A549 (cell line): ENCODE results near the gene SLC26A1. TPM values are rescaled to one million over a fixed set of nuclear protein-coding genes. Genes with fewer than 3 reads are reported as not detected.
"Not testable (repeated sequence)": the region's sequence is repeated elsewhere in the genome, so short reads cannot be mapped to it uniquely, and the experiment has no call there.

ENCODE experiments used
- ATAC-seq, 2 experiments: fragments of 200-7000 bp in 1 of 2; fragments of >200 bp in 1 of 2; cut with Nextera tagmentation in 1 of 2; cut with Tn5 transposase in 1 of 2; 3 replicates each; pipeline versions ENCODE4 v1.8.0 to v1.9.1; 2018 to 2020; ENCODE audit warnings: mild to moderate bottlenecking in 1 of 2, moderate library complexity in 1 of 2
- CTCF ChIA-PET: fragments of 300-600 bp; sonication (Branson Sonifier 250); formaldehyde crosslinking; extraction: SDS; loops from one replicate; lab custom pipeline; 2021; ENCODE audit warnings: antibody characterized with exemption, inconsistent platforms; lab: Yijun Ruan, JAX
- POLR2A ChIA-PET: fragments of 350-600 bp; formaldehyde crosslinking; extraction: SDS; loops from one replicate; lab custom pipeline; 2021; ENCODE audit warnings: antibody characterized with exemption, inconsistent platforms; lab: Yijun Ruan, JAX
- DNase-seq, 2 experiments: peaks; one replicate each; pipeline versions ENCODE4 v3.0.0 to v3.0.0-alpha.2; 2011 to 2016; ENCODE audit warnings: low read depth in 1 of 2, low spot score in 1 of 2
- FAIRE-seq: peaks from 2 replicates; lab custom pipeline; 2011; peaks lifted over from hg19 to GRCh38; lab: Jason Lieb, UNC
- H3K27ac ChIP-seq, 2 experiments: fragments of >200 bp; sonication (Bioruptor Twin); formaldehyde crosslinking; 3 replicates each; pipeline ENCODE4 v1.5.1; 2016 to 2017
- H3K4me1 ChIP-seq: fragments of >200 bp; sonication (Bioruptor Twin); formaldehyde crosslinking; 3 replicates; pipeline ENCODE4 v1.6.1; 2016
- H3K4me2 ChIP-seq: fragments of >200 bp; sonication (Bioruptor Twin); formaldehyde crosslinking; 3 replicates; pipeline ENCODE4 v1.6.1; 2016
- H3K4me3 ChIP-seq: fragments of >200 bp; sonication (Bioruptor Twin); formaldehyde crosslinking; 3 replicates; pipeline ENCODE4 v1.5.1; 2016
- H3K9me3 ChIP-seq: fragments of >200 bp; sonication (Bioruptor Twin); formaldehyde crosslinking; 3 replicates; pipeline ENCODE4 v1.6.1; 2016
- CHD2 ChIP-seq: fragments of 150-350 bp; IDR thresholded peaks from 2 replicates; pipeline ENCODE4 v1.6.1; 2014; ENCODE audit warnings: low read length; ENCODE audit not compliant: partially characterized antibody
- CHD4 ChIP-seq: fragments of 200-600 bp; sonication (generic); IDR thresholded peaks from 2 replicates; pipeline ENCODE4 v1.6.1; 2016; ENCODE audit warnings: antibody characterized with exemption, mild to moderate bottlenecking, borderline replicate concordance
- EHF ChIP-seq: fragments of 250-450 bp; sonication (Bioruptor Pico); IDR thresholded peaks from 2 replicates; pipeline ENCODE4 v1.5.0; 2020; ENCODE audit warnings: mild to moderate bottlenecking
- FOSB ChIP-seq: fragments of 250-450 bp; sonication (Bioruptor Pico); IDR thresholded peaks from 2 replicates; pipeline ENCODE4 v1.5.0; 2020; ENCODE audit warnings: mild to moderate bottlenecking, moderate library complexity
- HES2 ChIP-seq: fragments of >200 bp; sonication (Bioruptor Twin); formaldehyde crosslinking; IDR thresholded peaks from 2 replicates; pipeline ENCODE4 v1.6.1; 2016
- HOXB13 ChIP-seq: fragments of 250-450 bp; sonication (Bioruptor Pico); IDR thresholded peaks from 2 replicates; pipeline ENCODE4 v1.5.0; 2020; ENCODE audit warnings: low read depth, mild to moderate bottlenecking, moderate library complexity
- KDM1A ChIP-seq: fragments of 200-600 bp; sonication (generic); IDR thresholded peaks from 2 replicates; pipeline ENCODE4 v1.6.1; 2016; ENCODE audit warnings: low read depth, mild to moderate bottlenecking
- MAFK ChIP-seq: fragments of 450-650 bp; IDR thresholded peaks from 2 replicates; pipeline ENCODE4 v1.6.1; 2014; ENCODE audit not compliant: partially characterized antibody
- MAX ChIP-seq: IDR thresholded peaks from 2 replicates; pipeline ENCODE4 v1.6.1; 2012
- NPAS2 ChIP-seq: fragments of 250-450 bp; sonication (Bioruptor Pico); IDR thresholded peaks from 2 replicates; pipeline ENCODE4 v1.8.0; 2022; ENCODE audit warnings: mild to moderate bottlenecking, moderate library complexity, borderline replicate concordance
- NR3C1 ChIP-seq: fragments of >200 bp; sonication (Bioruptor Twin); formaldehyde crosslinking; IDR thresholded peaks from 3 replicates; pipeline ENCODE4 v1.6.1; 2017
- RAD21 ChIP-seq, 2 experiments: fragments of >200 bp in 1 of 2; sonication (Bioruptor Twin) in 1 of 2; formaldehyde crosslinking in 1 of 2; IDR thresholded peaks in 1 of 2; conservative IDR thresholded peaks in 1 of 2; 2 replicates in 1 of 2; 3 replicates in 1 of 2; pipeline ENCODE4 v1.6.1; 2012 to 2018; ENCODE audit warnings: inconsistent platforms in 1 of 2
- REST ChIP-seq: fragments of 200-600 bp; sonication (generic); IDR thresholded peaks from 2 replicates; pipeline ENCODE4 v1.6.1; 2016; ENCODE audit warnings: antibody characterized with exemption, mild to moderate bottlenecking, moderate library complexity
- RFX5 ChIP-seq: fragments of 450-650 bp; IDR thresholded peaks from 2 replicates; pipeline ENCODE4 v1.7.1; 2014; ENCODE audit warnings: antibody characterized with exemption, mild to moderate bottlenecking, moderate library complexity
- SREBF2 ChIP-seq: fragments of 450-650 bp; IDR thresholded peaks from 2 replicates; pipeline ENCODE4 v1.6.1; 2014; ENCODE audit warnings: mild to moderate bottlenecking, moderate library complexity
- TP53 ChIP-seq: fragments of 250-450 bp; sonication (Bioruptor Pico); IDR thresholded peaks from 2 replicates; pipeline ENCODE4 v1.5.0; 2021; ENCODE audit warnings: mild to moderate bottlenecking, moderate library complexity
- ZFP36 ChIP-seq: fragments of 450-650 bp; IDR thresholded peaks from 2 replicates; pipeline ENCODE4 v1.6.1; 2014; ENCODE audit warnings: borderline replicate concordance; ENCODE audit not compliant: partially characterized antibody
- ZSCAN20 ChIP-seq: fragments of 250-450 bp; sonication (Bioruptor Pico); IDR thresholded peaks from 2 replicates; pipeline ENCODE4 v1.8.0; 2022; ENCODE audit warnings: mild to moderate bottlenecking, moderate library complexity
- WGBS: methylation state at CpG from one replicate; pipeline ENCODE4 v1.1.6; 2017; ENCODE audit errors: missing lambda C conversion rate; 5-methylcytosine and 5-hydroxymethylcytosine counted together
- polyA plus RNA-seq, 4 experiments: library from polyadenylated mRNA; depleted of rRNA in 3 of 4; stranded (reverse); fragments of >200 nt; fragmentation: RNase III in 1 of 4; extraction: RNeasy Plus Mini Kit Qiagen cat#74134 plus additional on column Dnase treatment in 1 of 4; gene quantifications; 2 replicates in 3 of 4; 3 replicates in 1 of 4; pipeline ENCODE4 v1.2.3, GENCODE V29; 2011 to 2017

The SLC26A1 gene
- polyA plus RNA-seq, 2 of the 4 experiments (the other 2 are of a cell fraction) = 0.23 to 0.61 TPM

GRCh38 chr4:1000686-1001260, 7.6 kb upstream of the SLC26A1 start:
- Histone ChIP-seq H3K4me3 (no peak overlapping the region), H3K9me3 (no peaks in the 10 kb centered on the region), H3K4me2 (no peak overlapping the region), H3K4me1 (0 out of 3 replicates have a peak, but pooled peaks cover 5% of the 10 kb centered on the region), H3K27ac (no peak overlapping the region)
- DNase-seq (no peak), ATAC-seq (no peak), FAIRE-seq (no peak)
- CTCF ChIA-PET = no interaction called here
- POLR2A ChIA-PET = no interaction called here
- WGBS = 100% methylated on average over 3 of the region's 15 CpGs
- no peak for TF ChIP-seq SREBF2
- no peak for TF ChIP-seq EHF (CRISPR knock-in tag)
- TF ChIP-seq MAX = no peak
- no peak for TF ChIP-seq REST
- no peak for TF ChIP-seq RFX5

GRCh38 chr4:999882-1000425, 6.8 kb upstream of the SLC26A1 start:
- TF ChIP-seq MAFK (no peak), CHD2 (no peak), ZSCAN20 (no peak), RAD21 (conservative IDR thresholded peaks at IDR 0.05 in 1 of 2, IDR thresholded peaks at IDR 0.05 in 1 of 2) (no peak)
- ATAC-seq = no peak
- no peak overlapping the region for H3K4me3 ChIP-seq
- H3K9me3 ChIP-seq = no peaks in the 10 kb centered on the region
- H3K4me1 ChIP-seq = 0 out of 3 replicates have a peak, but pooled peaks cover 5% of the 10 kb centered on the region
- no peak for FAIRE-seq
- H3K27ac ChIP-seq = no peak overlapping the region
- WGBS = 72% methylated on average over 3 of the region's 18 CpGs
- H3K4me2 ChIP-seq = no peak overlapping the region
- ChIA-PET POLR2A (no interaction called here), CTCF (no interaction called here)
- no peak for DNase-seq

GRCh38 chr4:999240-999863, 6.1 kb upstream of the SLC26A1 start:
- DNase-seq, H3K4me2 ChIP-seq, CTCF ChIA-PET, H3K27ac ChIP-seq, H3K4me1 ChIP-seq, H3K9me3 ChIP-seq, H3K4me3 ChIP-seq, POLR2A ChIA-PET, FAIRE-seq: not testable (repeated sequence)
- peak; percentile 13 to 28; a peak in 1 of 6 replicates for ATAC-seq
- 81% methylated on average over 15 of the region's 21 CpGs for WGBS

- no peak for DNase-seq
- CTCF ChIA-PET = no interaction called here
- no peak for FAIRE-seq
- Histone ChIP-seq H3K4me1 (peaks cover 13% of the 10 kb centered on the region), H3K9me3 (no peaks in the 10 kb centered on the region), H3K4me2 (peak overlapping the region; percentile 86; the same call in 2 of the 3 replicates), H3K27ac (peak overlapping the region in 1 of 2 experiments; percentile 91; a peak in 2 of 6 replicates), H3K4me3 (peak overlapping the region; percentile 41; the same call in 1 of the 3 replicates)
- POLR2A ChIA-PET = no interaction called here
- WGBS = 86% methylated on average over 9 of the region's 12 CpGs
- TF ChIP-seq REST = no peak
- TF ChIP-seq HES2 = no peak
- no peak for TF ChIP-seq HOXB13 (CRISPR knock-in tag)
- TF ChIP-seq NPAS2 (CRISPR knock-in tag) = no peak
- no peak for TF ChIP-seq TP53 (CRISPR knock-in tag)
- no peak for TF ChIP-seq ZFP36
- no peak for TF ChIP-seq KDM1A
- TF ChIP-seq FOSB = no peak
- TF ChIP-seq NR3C1 = no peak
- TF ChIP-seq RFX5 = no peak
- no peak for TF ChIP-seq CHD4
- ATAC-seq = no peak; a peak in 1 of 6 replicates
Observed at GRCh38 chr4:998096-998691, 5.0 kb upstream of the SLC26A1 start.
